Bronchial epithelial cell (primary cell): ENCODE results near the gene PHYHD1. TPM values are rescaled to one million over a fixed set of nuclear protein-coding genes. Genes with fewer than 3 reads are reported as not detected.
A peak's percentile ranks its signal among the peaks of the same experiment; 100 is the strongest.

Source experiments
- DNase-seq: peaks from one replicate; pipeline ENCODE4 v3.0.0-alpha.2; 2010; ENCODE audit warnings: low read depth
- FAIRE-seq: peaks from 2 replicates; lab custom pipeline; 2011; peaks lifted over from hg19 to GRCh38; lab: Jason Lieb, UNC
- H3K27me3 ChIP-seq: 2 replicates; pipeline ENCODE4 v1.5.1; 2011; ENCODE audit warnings: low read length; ENCODE audit not compliant: control insufficient read depth, insufficient read depth
- H3K36me3 ChIP-seq: 2 replicates; pipeline ENCODE4 v1.5.1; 2011; ENCODE audit warnings: low read length; ENCODE audit not compliant: control insufficient read depth, insufficient read depth
- H3K4me3 ChIP-seq: 2 replicates; pipeline ENCODE4 v1.5.1; 2011; ENCODE audit warnings: mild to moderate bottlenecking, low read depth, low read length, control low read depth
- total RNA-seq: library from RNA; depleted of rRNA; stranded (reverse); fragments of >200 nt; gene quantifications from 2 replicates; pipeline ENCODE4 v1.2.1, GENCODE V29; 2014
- TF ChIP-seq, protein P1 (sequence below): IDR thresholded peaks from 2 replicates; pipeline ENCODE4 v1.5.1; 2011; ENCODE audit warnings: mild to moderate bottlenecking, moderate library complexity, low read length, control low read depth, inconsistent platforms; ENCODE audit not compliant: insufficient read depth, severe bottlenecking

The PHYHD1 gene
- total RNA-seq, 1 donor from 2014 or later, result 1.1 TPM

DNA sequence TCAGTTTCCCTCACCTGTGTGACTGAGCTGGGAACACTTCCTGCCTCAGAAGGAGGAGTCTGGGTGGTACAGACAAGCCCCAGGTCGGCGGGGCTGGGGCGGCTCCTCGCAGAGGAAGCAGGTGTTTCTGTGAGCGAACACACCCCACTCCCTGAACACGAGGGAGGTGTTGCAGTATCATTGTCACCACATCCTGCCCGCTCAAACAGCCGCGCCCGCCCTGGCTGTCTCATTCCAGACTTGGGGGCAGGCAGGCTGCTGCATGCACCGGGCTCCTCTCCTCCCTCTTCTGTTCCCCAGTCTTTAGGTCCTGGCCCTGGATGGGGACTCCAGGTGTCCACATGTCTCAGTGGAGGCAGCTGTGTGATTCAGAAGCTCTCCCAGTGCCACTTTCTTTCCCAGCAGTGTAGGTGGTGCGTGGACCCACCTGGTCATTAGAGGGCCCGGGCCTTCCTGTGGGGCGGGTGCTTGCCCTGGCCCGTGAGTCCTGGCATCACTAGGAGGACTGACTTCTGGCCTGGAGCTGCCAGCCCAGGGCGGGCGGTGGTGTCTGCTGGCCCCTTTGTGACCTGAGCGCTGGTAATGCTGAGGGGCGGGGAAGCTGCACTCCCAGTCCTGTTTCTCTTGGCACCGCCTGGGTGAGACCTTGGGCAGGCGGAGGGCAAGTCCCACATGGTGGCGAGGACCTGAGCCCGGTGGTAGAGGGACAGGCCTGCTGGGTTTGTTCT is 18.3 kb upstream of the PHYHD1 start:
- FAIRE-seq, result peak; percentile 55
- peak; percentile 86 for DNase-seq
- H3K27me3 ChIP-seq, result no peaks in the 10 kb centered on the region
- H3K4me3 ChIP-seq, result no peak overlapping the region
- TF ChIP-seq, protein P1, sequence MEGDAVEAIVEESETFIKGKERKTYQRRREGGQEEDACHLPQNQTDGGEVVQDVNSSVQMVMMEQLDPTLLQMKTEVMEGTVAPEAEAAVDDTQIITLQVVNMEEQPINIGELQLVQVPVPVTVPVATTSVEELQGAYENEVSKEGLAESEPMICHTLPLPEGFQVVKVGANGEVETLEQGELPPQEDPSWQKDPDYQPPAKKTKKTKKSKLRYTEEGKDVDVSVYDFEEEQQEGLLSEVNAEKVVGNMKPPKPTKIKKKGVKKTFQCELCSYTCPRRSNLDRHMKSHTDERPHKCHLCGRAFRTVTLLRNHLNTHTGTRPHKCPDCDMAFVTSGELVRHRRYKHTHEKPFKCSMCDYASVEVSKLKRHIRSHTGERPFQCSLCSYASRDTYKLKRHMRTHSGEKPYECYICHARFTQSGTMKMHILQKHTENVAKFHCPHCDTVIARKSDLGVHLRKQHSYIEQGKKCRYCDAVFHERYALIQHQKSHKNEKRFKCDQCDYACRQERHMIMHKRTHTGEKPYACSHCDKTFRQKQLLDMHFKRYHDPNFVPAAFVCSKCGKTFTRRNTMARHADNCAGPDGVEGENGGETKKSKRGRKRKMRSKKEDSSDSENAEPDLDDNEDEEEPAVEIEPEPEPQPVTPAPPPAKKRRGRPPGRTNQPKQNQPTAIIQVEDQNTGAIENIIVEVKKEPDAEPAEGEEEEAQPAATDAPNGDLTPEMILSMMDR, result no peak
- peaks cover 22% of the 10 kb centered on the region for H3K36me3 ChIP-seq

DNA sequence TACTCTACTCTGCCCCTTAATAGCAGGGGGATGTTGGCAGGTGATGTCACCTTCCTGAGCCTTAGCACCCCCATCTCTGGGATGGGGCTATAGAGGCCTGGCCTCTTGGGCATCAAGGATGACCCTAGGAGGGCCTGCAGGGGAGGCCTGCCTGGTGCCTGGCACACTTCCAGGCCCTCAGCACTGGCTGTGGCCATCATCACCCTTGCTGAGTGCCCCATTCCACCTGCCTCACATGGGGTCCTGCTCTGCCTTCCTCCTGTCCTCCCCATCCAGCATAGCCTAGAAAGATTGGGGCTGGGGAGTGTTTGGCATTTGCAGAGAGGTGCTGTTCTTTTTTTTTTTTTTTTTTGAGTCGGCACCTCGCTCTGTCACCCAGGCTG is 17.7 kb upstream of the PHYHD1 start:
- H3K36me3 ChIP-seq, result peaks cover 26% of the 10 kb centered on the region
- TF ChIP-seq, protein P1, result no peak
- H3K4me3 ChIP-seq, result no peak overlapping the region
- H3K27me3 ChIP-seq, result no peaks in the 10 kb centered on the region
- DNase-seq (no peak), FAIRE-seq (no peak)

DNA sequence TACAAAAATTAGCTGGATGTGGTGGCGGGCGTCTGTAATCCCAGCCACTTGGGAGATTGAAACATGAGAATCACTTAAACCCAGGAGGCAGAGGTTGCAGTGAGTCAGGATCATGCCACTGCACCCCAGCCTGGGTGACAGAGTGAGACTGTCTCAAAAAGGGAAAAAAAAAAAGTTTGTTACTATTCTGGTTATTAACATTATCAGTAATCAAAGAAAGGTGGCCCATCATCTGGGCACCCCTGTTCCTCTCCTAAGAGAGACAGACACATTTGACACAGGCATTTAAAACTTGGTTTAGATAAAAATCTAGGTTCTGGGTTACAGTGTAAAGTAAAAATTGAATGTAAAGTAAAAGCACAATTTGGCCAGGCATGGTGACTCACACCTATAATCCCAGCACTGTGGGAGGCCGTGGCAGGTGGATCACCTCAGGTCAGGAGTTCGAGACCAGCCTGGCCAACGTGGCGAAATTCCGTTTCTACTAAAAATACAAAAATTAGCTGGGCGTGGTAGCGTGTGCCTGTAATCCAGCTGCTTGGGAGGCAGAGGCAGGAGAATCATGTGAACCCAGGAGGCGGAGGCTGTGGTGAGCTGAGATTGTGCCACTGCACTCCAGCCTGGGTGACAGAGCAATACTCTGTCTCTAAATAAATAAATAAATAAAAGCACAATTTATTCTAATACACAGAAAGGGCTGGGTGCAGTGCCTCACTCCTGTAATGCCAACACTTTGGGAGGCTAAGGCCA is 16.7 kb upstream of the PHYHD1 start:
- no peaks in the 10 kb centered on the region for H3K27me3 ChIP-seq
- H3K4me3 ChIP-seq, result no peak overlapping the region
- FAIRE-seq (no peak), DNase-seq (peak; percentile 41)
- TF ChIP-seq, protein P1, result no peak
- peaks cover 30% of the 10 kb centered on the region for H3K36me3 ChIP-seq

DNA sequence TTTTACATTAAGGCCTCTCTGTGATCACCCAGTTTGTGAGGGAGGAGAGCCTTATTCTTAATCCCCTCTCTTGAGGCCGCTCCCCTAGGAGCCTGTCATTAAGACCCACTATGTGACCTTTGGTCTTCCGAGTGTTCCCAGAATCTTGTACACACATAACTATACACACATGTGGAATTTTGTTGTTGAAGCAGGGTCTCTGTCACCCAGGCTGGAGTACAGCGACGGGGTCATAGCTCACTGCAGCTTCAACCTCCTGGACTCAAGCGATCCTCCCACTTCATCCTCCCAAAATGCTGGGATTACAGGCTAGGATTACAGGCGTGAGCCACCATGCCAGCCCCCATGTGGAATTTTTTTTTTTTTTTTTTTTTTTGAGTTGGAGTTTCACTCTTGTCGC is 14.8 kb upstream of the PHYHD1 start:
- Histone ChIP-seq H3K4me3 (no peak overlapping the region), H3K36me3 (peaks cover 40% of the 10 kb centered on the region), H3K27me3 (no peaks in the 10 kb centered on the region)
- TF ChIP-seq, protein P1, result no peak
- FAIRE-seq (no peak), DNase-seq (no peak)

DNA sequence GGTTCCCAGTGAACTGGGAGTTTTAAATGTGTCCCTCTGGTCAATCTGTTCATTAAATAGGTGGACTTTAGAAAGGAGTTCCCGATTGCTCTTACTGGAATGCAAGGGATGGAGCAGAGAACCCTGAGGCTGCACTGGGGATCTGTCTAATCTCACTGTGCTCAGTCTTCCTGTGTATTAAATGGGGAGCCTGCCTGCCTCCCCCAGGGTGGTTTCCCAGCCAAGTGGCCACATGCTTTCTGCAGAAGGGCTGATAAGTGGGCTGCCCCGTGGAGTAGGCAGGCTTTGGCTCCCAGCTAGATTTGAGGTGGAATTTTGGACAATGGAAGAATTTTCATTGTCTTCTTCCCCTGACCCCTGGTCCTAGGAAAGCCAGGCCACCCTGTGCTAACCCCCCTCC is 14.0 kb upstream of the PHYHD1 start:
- H3K4me3 ChIP-seq, result no peak overlapping the region
- DNase-seq (no peak), FAIRE-seq (no peak)
- TF ChIP-seq, protein P1, result no peak
- H3K36me3 ChIP-seq, result peaks cover 42% of the 10 kb centered on the region
- no peaks in the 10 kb centered on the region for H3K27me3 ChIP-seq
